HepG2 (cell line): ENCODE results near the gene SLX4. TPM values are rescaled to one million over a fixed set of nuclear protein-coding genes. Genes with fewer than 3 reads are reported as not detected.

ENCODE experiments used
- ATAC-seq: fragments of 200-7000 bp; cut with Tn5 transposase; 3 replicates; pipeline ENCODE4 v1.9.1; 2020; ENCODE audit warnings: mild to moderate bottlenecking, moderate library complexity
- BruUV-seq: library from RNA; stranded (reverse); fragments of 400-500 nt; replicated peaks from 2 replicates; lab custom pipeline; 2021; lab: Mats Ljungman, UMichigan
- CTCF ChIA-PET: fragments of 300-600 bp; formaldehyde crosslinking; extraction: SDS; loops from one replicate; lab custom pipeline; 2021; ENCODE audit warnings: low total read pairs, inconsistent platforms, low intra/inter-chr PET ratio; lab: Yijun Ruan, JAX
- POLR2A ChIA-PET: fragments of 350-600 bp; sonication (Branson Sonifier 250); formaldehyde crosslinking; loops from one replicate; lab custom pipeline; 2020; ENCODE audit warnings: antibody characterized with exemption, inconsistent platforms; lab: Yijun Ruan, JAX
- DNase-seq: peaks from one replicate; pipeline ENCODE4 v3.0.0-alpha.2; 2015; ENCODE audit warnings: low spot score
- FAIRE-seq: peaks from 3 replicates; lab custom pipeline; 2011; peaks lifted over from hg19 to GRCh38; lab: Jason Lieb, UNC
- H2AFZ ChIP-seq: one replicate; pipeline ENCODE4 v1.6.1; 2011; ENCODE audit warnings: low read length, inconsistent platforms
- H3K27ac ChIP-seq: fragments of 300-600 bp; 3 replicates; pipeline ENCODE4 v1.8.0; 2011; ENCODE audit warnings: mixed run types, mild to moderate bottlenecking, mixed read lengths, low read length, inconsistent platforms; ENCODE audit not compliant: insufficient read depth; ENCODE audit errors: extremely low read length
- H3K27me3 ChIP-seq, 2 experiments: fragments of 200-600 bp in 1 of 2; 2 replicates in 1 of 2; 3 replicates in 1 of 2; pipeline versions ENCODE4 v1.6.0 to v1.8.0; 2011; ENCODE audit warnings: low read length in 2 of 2, mild to moderate bottlenecking in 2 of 2, moderate library complexity in 2 of 2, inconsistent platforms in 1 of 2; ENCODE audit not compliant: insufficient read depth in 2 of 2, control insufficient read depth in 1 of 2
- H3K36me3 ChIP-seq, 2 experiments: fragments of 200-600 bp in 1 of 2; replicated peaks in 1 of 2; 2 replicates in 1 of 2; 3 replicates in 1 of 2; pipeline versions ENCODE4 v1.5.1 to v1.8.0; 2011; ENCODE audit warnings: low read length in 2 of 2, inconsistent platforms in 1 of 2; ENCODE audit not compliant: insufficient read depth in 2 of 2, control insufficient read depth in 1 of 2
- H3K4me1 ChIP-seq: 2 replicates; pipeline ENCODE4 v1.5.1; 2012; ENCODE audit warnings: low read length, inconsistent platforms; ENCODE audit not compliant: insufficient read depth
- H3K4me2 ChIP-seq: 2 replicates; pipeline ENCODE4 v1.6.0; 2011; ENCODE audit warnings: low read depth, low read length, inconsistent platforms
- H3K4me3 ChIP-seq, 3 experiments: fragments of 200-600 bp in 1 of 3; sonication (generic), shearing (Covaris generic) in 1 of 3; replicated peaks in 1 of 3; 2 replicates each; pipeline ENCODE4 v1.5.1; 2011 to 2016; ENCODE audit warnings: low read length in 3 of 3, inconsistent platforms in 2 of 3, low read depth in 2 of 3, mild to moderate bottlenecking in 2 of 3, control low read depth in 1 of 3, mixed read lengths in 1 of 3; ENCODE audit not compliant: insufficient read depth in 1 of 3
- H3K79me2 ChIP-seq: one replicate; pipeline ENCODE4 v1.6.1; 2011; ENCODE audit warnings: low read length, inconsistent platforms; ENCODE audit not compliant: insufficient read depth
- H3K9ac ChIP-seq: 2 replicates; pipeline ENCODE4 v1.6.0; 2011; ENCODE audit warnings: mild to moderate bottlenecking, low read depth, low read length, inconsistent platforms; ENCODE audit not compliant: insufficient read depth
- H3K9me3 ChIP-seq: 2 replicates; pipeline ENCODE4 v1.5.1; 2012; ENCODE audit warnings: mild to moderate bottlenecking, low read length
- H4K20me1 ChIP-seq: 2 replicates; pipeline ENCODE4 v1.6.0; 2011; ENCODE audit warnings: inconsistent platforms, mild to moderate bottlenecking, low read length, moderate library complexity; ENCODE audit not compliant: insufficient read depth
- ATAD3A ChIP-seq: sonication (generic); formaldehyde crosslinking; IDR thresholded peaks from 2 replicates; pipeline ENCODE4 v1.4.0; 2020; ENCODE audit warnings: missing genetic modification reagents
- CREB3 ChIP-seq: sonication (generic); formaldehyde crosslinking; IDR thresholded peaks from 2 replicates; pipeline ENCODE4 v1.5.0; 2020; ENCODE audit warnings: missing genetic modification reagents
- HNF4A ChIP-seq: sonication (generic); formaldehyde crosslinking; IDR thresholded peaks from 2 replicates; pipeline ENCODE4 v1.4.0; 2020; ENCODE audit warnings: missing genetic modification reagents
- HOMEZ ChIP-seq: IDR thresholded peaks from 2 replicates; pipeline ENCODE4 v1.6.1; 2016; ENCODE audit warnings: low read depth
- HOXA5 ChIP-seq: sonication (generic); formaldehyde crosslinking; IDR thresholded peaks from 2 replicates; pipeline ENCODE4 v1.4.0; 2020; ENCODE audit warnings: missing genetic modification reagents
- JUND ChIP-seq: sonication (generic); formaldehyde crosslinking; IDR thresholded peaks from 2 replicates; pipeline ENCODE4 v1.8.0; 2022; ENCODE audit warnings: mild to moderate bottlenecking, missing genetic modification reagents
- KMT2B ChIP-seq: IDR thresholded peaks from 2 replicates; pipeline ENCODE4 v1.6.1; 2016; ENCODE audit warnings: missing genetic modification reagents, missing compliant biosample characterization
- LBX2 ChIP-seq: sonication (generic); formaldehyde crosslinking; IDR thresholded peaks from 2 replicates; pipeline ENCODE4 v1.5.0; 2020; ENCODE audit warnings: missing genetic modification reagents, mild to moderate bottlenecking, borderline replicate concordance
- PCBP1 ChIP-seq: fragments of 200-400 bp; formaldehyde crosslinking; IDR thresholded peaks from 2 replicates; pipeline ENCODE4 v1.6.1; 2017; ENCODE audit warnings: mild to moderate bottlenecking, low read depth, low read length, borderline replicate concordance
- PLRG1 ChIP-seq: fragments of 450-650 bp; conservative IDR thresholded peaks from 2 replicates; pipeline ENCODE4 v1.6.1; 2016
- SNAPC2 ChIP-seq: sonication (generic); formaldehyde crosslinking; IDR thresholded peaks from 2 replicates; pipeline ENCODE4 v1.8.1; 2022; ENCODE audit warnings: mild to moderate bottlenecking, missing genetic modification reagents
- SRY ChIP-seq: sonication (generic); formaldehyde crosslinking; IDR thresholded peaks from 2 replicates; pipeline ENCODE4 v1.8.0; 2022; ENCODE audit warnings: mild to moderate bottlenecking, missing genetic modification reagents
- TBX2 ChIP-seq: sonication (generic); formaldehyde crosslinking; IDR thresholded peaks from 2 replicates; pipeline ENCODE4 v1.5.0; 2020; ENCODE audit warnings: missing genetic modification reagents, mild to moderate bottlenecking, borderline replicate concordance
- THAP8 ChIP-seq: sonication (generic); formaldehyde crosslinking; IDR thresholded peaks from 2 replicates; pipeline ENCODE4 v1.5.1; 2020; ENCODE audit warnings: missing genetic modification reagents, mild to moderate bottlenecking, borderline replicate concordance
- ZBTB14 ChIP-seq: sonication (generic); formaldehyde crosslinking; IDR thresholded peaks from 2 replicates; pipeline ENCODE4 v1.4.0; 2020; ENCODE audit warnings: missing genetic modification reagents
- ZNF136 ChIP-seq: sonication (generic); formaldehyde crosslinking; IDR thresholded peaks from 2 replicates; pipeline ENCODE4 v1.8.1; 2022; ENCODE audit warnings: low read depth, mild to moderate bottlenecking, moderate library complexity, missing genetic modification reagents
- ZNF143 ChIP-seq: sonication (generic); formaldehyde crosslinking; IDR thresholded peaks from 2 replicates; pipeline ENCODE4 v1.4.0; 2020; ENCODE audit warnings: missing genetic modification reagents
- ZNF34 ChIP-seq: sonication (generic); formaldehyde crosslinking; IDR thresholded peaks from 2 replicates; pipeline ENCODE4 v1.4.0; 2020; ENCODE audit warnings: mild to moderate bottlenecking, missing genetic modification reagents, borderline replicate concordance
- ZNF430 ChIP-seq: sonication (generic); formaldehyde crosslinking; IDR thresholded peaks from 2 replicates; pipeline ENCODE4 v1.9.0; 2021; ENCODE audit warnings: mild to moderate bottlenecking, missing genetic modification reagents
- ZNF547 ChIP-seq: sonication (generic); formaldehyde crosslinking; IDR thresholded peaks from 2 replicates; pipeline ENCODE4 v1.5.1; 2020; ENCODE audit warnings: mild to moderate bottlenecking, missing genetic modification reagents
- ZNF598 ChIP-seq: sonication (generic); formaldehyde crosslinking; IDR thresholded peaks from 2 replicates; pipeline ENCODE4 v1.5.1; 2020; ENCODE audit warnings: mild to moderate bottlenecking, missing genetic modification reagents, borderline replicate concordance
- WGBS: methylation state at CpG from one replicate; pipeline ENCODE4 v1.1.6; 2017; ENCODE audit warnings: low lambda C conversion rate; 5-methylcytosine and 5-hydroxymethylcytosine counted together
- in situ Hi-C: cut with HindIII; loops from 2 replicates; pipeline ENCODE4 v1.10.0; 2017; ENCODE audit warnings: low pct_unique_long_range_greater_than_20kb; ENCODE audit not compliant: extremely low pct_ligation_motif_present
- intact Hi-C: fragments of 100-400 bp; cut with micrococcal nuclease; formaldehyde crosslinking; loops from one replicate; pipeline ENCODE4 v1.10.0; 2022; ENCODE audit not compliant: unreplicated experiment
- polyA plus RNA-seq, 8 experiments: library from polyadenylated mRNA; depleted of rRNA in 3 of 8; stranded (reverse) in 7 of 8; unstranded in 1 of 8; fragments of >200 nt; fragmentation: Illumina TruSeq in 4 of 8; extraction: Trizol in 4 of 8; gene quantifications; 2 replicates each; pipeline versions ENCODE4 v1.2.1 to v1.2.3, GENCODE V29; 2011 to 2016; ENCODE audit warnings: low read depth in 4 of 8, missing spikeins in 1 of 8, mixed read lengths in 1 of 8; ENCODE audit not compliant: insufficient read depth in 1 of 8
- total RNA-seq, 5 experiments: library from RNA; depleted of rRNA; stranded (reverse); fragments of >200 nt; fragmentation: Illumina TruSeq; extraction: Trizol; gene quantifications; 2 replicates each; pipeline ENCODE4 v1.2.3, GENCODE V29; 2016; ENCODE audit warnings: low read depth in 1 of 5

The SLX4 gene
- total and polyA plus RNA-seq, 2 of the 13 experiments (the other 11 are each of a cell fraction or from before 2014, with no cell fraction given), result 1.1 to 3.6 TPM

GRCh38 chr16:3609895-3610697 is 1.3 kb downstream of the SLX4 start:
- Histone ChIP-seq H2AFZ (peak overlapping the region; percentile 8), H3K36me3 (peaks cover 0 to 1% of the 10 kb centered on the region in 2 experiments; a peak in 1 of 5 replicates), H3K79me2 (peaks cover 27% of the 10 kb centered on the region), H3K27me3 (no peaks in the 10 kb centered on the region; a peak in 1 of 5 replicates), H4K20me1 (no peaks in the 10 kb centered on the region), H3K9me3 (no peaks in the 10 kb centered on the region), H3K4me3 (peak overlapping the region; percentile 83 to 99 (median 96)), H3K27ac (peak overlapping the region; percentile 69), H3K4me1 (peaks cover 51% of the 10 kb centered on the region), H3K9ac (peak overlapping the region; percentile 82), H3K4me2 (peak overlapping the region; percentile 89)
- WGBS, result 2% methylated on average over 14 of the region's 14 CpGs
- ChIA-PET CTCF (no interaction called here), POLR2A (interaction anchor here (1.6 kb wide), 1 partner anchor 13 kb away, joined by 3 read pairs; no protein-coding TSS in a partner anchor)
- peak; percentile 73 for DNase-seq
- intact Hi-C loops (no loop called here), in situ Hi-C loops (no loop called here)
- peak; percentile 39 for FAIRE-seq
- BruUV-seq, result no TSS peak
- ATAC-seq, result peak; percentile 51
- TF ChIP-seq HOXA5, result no peak
- no peak for TF ChIP-seq ZNF143 (CRISPR knock-in tag)
- no peak for TF ChIP-seq ZNF136 (CRISPR knock-in tag)
- no peak for TF ChIP-seq SNAPC2 (CRISPR knock-in tag)
- TF ChIP-seq HNF4A (CRISPR knock-in tag), result peak; percentile 74
- 0 out of 2 replicates have a peak, but pooled peaks have one; percentile 29 for TF ChIP-seq TBX2 (CRISPR knock-in tag)
- no peak for TF ChIP-seq LBX2 (CRISPR knock-in tag)
- no peak for TF ChIP-seq PLRG1
- no peak for TF ChIP-seq ZNF547
- no peak for TF ChIP-seq ZNF598 (CRISPR knock-in tag)
- no peak for TF ChIP-seq PCBP1
- TF ChIP-seq JUND (CRISPR knock-in tag), result no peak
- no peak for TF ChIP-seq CREB3 (CRISPR knock-in tag)
- no peak for TF ChIP-seq ZNF430
- TF ChIP-seq KMT2B (CRISPR knock-in tag), result no peak
- no peak for TF ChIP-seq HOMEZ (CRISPR knock-in tag)
- TF ChIP-seq ATAD3A (CRISPR knock-in tag), result no peak
- no peak for TF ChIP-seq THAP8 (CRISPR knock-in tag)
- TF ChIP-seq ZNF34 (CRISPR knock-in tag), result no peak
- no peak for TF ChIP-seq ZBTB14
- no peak for TF ChIP-seq SRY (CRISPR knock-in tag)
